RWPE1 (cell line): ENCODE data around the gene UBE2E2.

Source experiments
- CTCF ChIA-PET: fragments of 350-600 bp; sonication (Branson Sonifier 250); formaldehyde crosslinking; extraction: SDS; loops from one replicate; lab custom pipeline; 2021; lab: Yijun Ruan, JAX
- POLR2A ChIA-PET: fragments of 400-600 bp; formaldehyde crosslinking; extraction: SDS; loops from one replicate; lab custom pipeline; 2020; ENCODE audit warnings: antibody characterized with exemption; ENCODE audit not compliant: low non-redundant PET; lab: Yijun Ruan, JAX
- DNase-seq: peaks from one replicate; pipeline ENCODE4 v3.0.0; 2012; ENCODE audit warnings: low spot score
- H3K27ac ChIP-seq: fragments of 450-650 bp; 2 replicates; pipeline ENCODE4 v1.5.1; 2017
- TF ChIP-seq, protein P1 (sequence below): fragments of 450-650 bp; conservative IDR thresholded peaks from 2 replicates; pipeline ENCODE4 v1.5.1; 2017; ENCODE audit warnings: low read depth, mild to moderate bottlenecking

UBE2E2 gene

DNA sequence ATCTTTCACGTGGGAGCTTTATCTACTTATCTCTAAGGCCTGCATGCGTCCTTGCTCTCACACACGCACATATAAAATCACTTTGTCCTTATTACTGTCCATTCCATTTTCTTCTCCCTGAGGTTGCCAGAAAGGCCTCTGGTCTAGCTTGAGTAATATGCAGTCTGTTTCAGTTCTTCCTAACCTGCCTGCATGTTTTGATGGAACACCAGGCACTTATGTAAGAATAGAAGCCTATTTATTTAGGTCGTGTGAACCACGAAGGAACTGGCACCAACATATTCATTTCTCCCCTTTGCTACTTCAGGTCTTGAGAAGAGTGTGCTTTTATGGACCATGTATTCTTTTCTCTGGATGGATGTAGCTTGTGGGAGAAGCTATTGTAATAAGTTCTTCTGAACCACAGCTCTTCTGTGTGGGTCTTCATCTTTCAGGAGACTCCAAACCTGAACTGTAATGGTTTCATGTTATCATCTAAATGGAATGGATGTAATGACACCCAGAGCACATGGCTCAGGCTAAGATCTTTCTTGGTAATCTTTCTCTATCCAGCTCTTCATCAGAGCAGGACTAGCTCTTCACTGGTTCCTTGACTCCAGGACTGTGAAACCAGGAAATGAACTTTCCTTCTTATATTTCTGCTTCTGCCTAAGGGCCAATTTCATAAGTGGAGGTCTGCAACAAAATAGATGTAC is 53.8 kb downstream of the UBE2E2 start:
- DNase-seq, result no peak
- TF ChIP-seq, protein P1, sequence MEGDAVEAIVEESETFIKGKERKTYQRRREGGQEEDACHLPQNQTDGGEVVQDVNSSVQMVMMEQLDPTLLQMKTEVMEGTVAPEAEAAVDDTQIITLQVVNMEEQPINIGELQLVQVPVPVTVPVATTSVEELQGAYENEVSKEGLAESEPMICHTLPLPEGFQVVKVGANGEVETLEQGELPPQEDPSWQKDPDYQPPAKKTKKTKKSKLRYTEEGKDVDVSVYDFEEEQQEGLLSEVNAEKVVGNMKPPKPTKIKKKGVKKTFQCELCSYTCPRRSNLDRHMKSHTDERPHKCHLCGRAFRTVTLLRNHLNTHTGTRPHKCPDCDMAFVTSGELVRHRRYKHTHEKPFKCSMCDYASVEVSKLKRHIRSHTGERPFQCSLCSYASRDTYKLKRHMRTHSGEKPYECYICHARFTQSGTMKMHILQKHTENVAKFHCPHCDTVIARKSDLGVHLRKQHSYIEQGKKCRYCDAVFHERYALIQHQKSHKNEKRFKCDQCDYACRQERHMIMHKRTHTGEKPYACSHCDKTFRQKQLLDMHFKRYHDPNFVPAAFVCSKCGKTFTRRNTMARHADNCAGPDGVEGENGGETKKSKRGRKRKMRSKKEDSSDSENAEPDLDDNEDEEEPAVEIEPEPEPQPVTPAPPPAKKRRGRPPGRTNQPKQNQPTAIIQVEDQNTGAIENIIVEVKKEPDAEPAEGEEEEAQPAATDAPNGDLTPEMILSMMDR, result no peak
- H3K27ac ChIP-seq, result no peak overlapping the region
- CTCF ChIA-PET, result no interaction called here
- POLR2A ChIA-PET, result no interaction called here

DNA sequence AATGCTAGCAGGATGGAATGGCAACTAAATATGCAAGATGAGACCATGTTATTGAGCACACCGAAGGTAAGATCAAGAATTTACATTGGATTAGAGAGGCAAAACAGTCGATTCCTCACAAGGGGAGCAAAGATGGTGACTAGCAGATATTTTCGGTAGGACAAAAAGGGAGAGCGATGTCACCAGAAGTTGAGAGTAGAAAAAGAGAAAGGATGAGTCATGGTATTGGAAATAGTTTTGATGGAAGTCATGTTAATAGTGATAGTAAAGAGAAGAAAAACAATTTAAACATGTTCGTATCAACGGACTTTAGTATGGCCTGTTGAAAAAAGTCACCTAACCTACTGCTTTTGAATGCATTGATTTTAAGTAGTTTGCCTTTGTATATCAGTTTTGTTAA is 55.0 kb downstream of the UBE2E2 start:
- ChIA-PET POLR2A (no interaction called here), CTCF (no interaction called here)
- TF ChIP-seq, protein P1, result no peak
- DNase-seq, result no peak
- H3K27ac ChIP-seq, result no peak overlapping the region

DNA sequence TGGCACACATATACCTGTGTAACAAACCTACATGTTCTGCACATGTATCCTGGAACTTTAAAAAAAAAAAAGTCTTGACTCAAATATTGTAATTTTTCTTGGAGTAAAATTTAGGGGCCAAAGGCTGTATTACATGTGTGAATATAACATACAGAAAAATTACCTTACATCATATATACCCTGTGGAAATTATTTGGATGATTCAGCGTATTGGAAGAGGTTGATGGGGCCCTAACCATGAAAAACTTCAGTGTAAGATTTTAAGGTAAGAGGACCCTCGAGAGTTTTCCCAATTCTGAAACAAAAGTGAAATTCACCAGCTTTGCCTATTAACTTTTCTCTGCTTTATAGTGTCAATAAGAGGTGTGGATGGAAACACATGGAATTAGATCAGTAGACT is 56.4 kb downstream of the UBE2E2 start:
- H3K27ac ChIP-seq, result no peak overlapping the region
- CTCF ChIA-PET, result no interaction called here
- DNase-seq, result no peak
- POLR2A ChIA-PET, result no interaction called here
- TF ChIP-seq, protein P1, result no peak

DNA sequence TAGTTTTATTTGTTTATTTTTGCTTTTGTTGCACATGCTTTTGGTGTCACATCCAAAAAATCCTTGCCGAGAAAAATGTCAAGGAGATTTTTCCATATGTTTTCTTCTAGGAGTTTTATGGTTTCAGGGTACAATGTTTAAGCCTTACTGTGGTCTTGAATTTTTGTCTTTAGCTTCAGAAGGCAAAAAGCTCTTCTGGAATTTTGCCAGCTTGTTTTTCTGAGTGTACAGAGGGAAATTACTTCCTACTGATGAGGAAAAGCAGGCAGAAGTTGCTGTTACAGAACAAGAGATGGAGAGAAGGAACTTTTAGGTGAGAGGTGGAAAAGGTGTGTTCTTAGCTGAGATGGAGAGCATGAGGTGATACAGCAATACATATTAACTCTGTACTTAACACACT is 59.6 kb downstream of the UBE2E2 start:
- TF ChIP-seq, protein P1, result no peak
- no peak for DNase-seq
- POLR2A ChIA-PET, result no interaction called here
- CTCF ChIA-PET, result no interaction called here
- H3K27ac ChIP-seq, result no peak overlapping the region

DNA sequence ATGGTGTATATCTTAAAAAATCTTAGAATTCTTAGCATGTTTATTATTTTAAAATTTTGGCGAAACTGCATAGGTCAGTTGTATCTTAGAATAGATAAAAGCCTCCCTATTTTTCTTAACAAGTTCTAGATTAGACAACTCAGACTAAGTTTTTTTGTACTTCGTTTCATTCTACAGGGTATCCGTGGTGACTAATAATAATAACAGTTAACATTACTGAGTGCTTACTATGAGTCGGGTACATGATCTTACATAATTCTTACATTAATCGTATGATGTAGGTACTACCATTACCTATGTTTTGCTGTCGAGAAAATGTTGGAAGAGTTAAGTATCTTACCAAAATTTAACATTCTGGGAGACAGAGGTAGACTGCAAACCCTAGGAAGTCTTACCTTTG is 60.7 kb downstream of the UBE2E2 start:
- ChIA-PET CTCF (no interaction called here), POLR2A (interaction anchor here (0.7 kb wide), 1 partner anchor 1075 kb away, joined by 3 read pairs; no protein-coding TSS in a partner anchor)
- DNase-seq, result peak; percentile 47

DNA sequence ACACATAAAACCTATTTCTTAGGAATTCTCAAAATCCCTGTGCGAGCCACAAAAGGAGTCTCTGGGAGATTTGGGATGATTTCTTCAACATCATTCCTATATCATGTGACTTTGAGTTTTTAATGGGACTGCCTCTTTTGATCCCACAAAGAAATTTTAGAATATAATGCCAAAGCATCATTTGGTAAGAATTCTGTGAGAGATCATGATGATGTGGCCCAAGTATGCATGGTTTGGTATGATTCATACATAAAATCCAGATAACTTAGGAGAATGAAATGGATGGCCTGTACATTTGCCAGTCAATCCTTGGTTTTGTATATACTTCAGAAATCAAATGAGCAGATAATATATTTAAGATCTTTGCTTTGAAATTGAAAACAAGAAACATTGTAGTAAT is 61.3 kb downstream of the UBE2E2 start:
- no peak overlapping the region for H3K27ac ChIP-seq
- ChIA-PET CTCF (no interaction called here), POLR2A (interaction anchor here (0.7 kb wide), 1 partner anchor 1075 kb away, joined by 3 read pairs; no protein-coding TSS in a partner anchor)
- DNase-seq, result peak; percentile 30
- TF ChIP-seq, protein P1, result no peak

More for the DNA sequence above, 60.7 kb downstream of the UBE2E2 start:
- TF ChIP-seq, protein P1, result no peak
- no peak overlapping the region for H3K27ac ChIP-seq
